Calu3 (cell line): ENCODE measurements around the gene HS6ST2. TPM values are rescaled to one million over a fixed set of nuclear protein-coding genes. Genes with fewer than 3 reads are reported as not detected.

ENCODE experiments used
- BruUV-seq: library from RNA; stranded (reverse); fragments of 400-500 nt; replicated peaks from 2 replicates; lab custom pipeline; 2021; lab: Mats Ljungman, UMichigan
- CTCF ChIA-PET: fragments of 300-600 bp; sonication (Branson Sonifier 250); formaldehyde crosslinking; loops from one replicate; lab custom pipeline; 2022; ENCODE audit warnings: antibody characterized with exemption; lab: Charles Lee
- DNase-seq: peaks from one replicate; pipeline ENCODE4 v3.0.0; 2022
- H3K27ac Mint-ChIP-seq: one replicate; pipeline ENCODE4 v1.8.0; 2022; ENCODE audit warnings: mixed read lengths; ENCODE audit not compliant: unreplicated experiment
- H3K27me3 Mint-ChIP-seq: one replicate; pipeline ENCODE4 v1.8.0; 2022; ENCODE audit warnings: mixed read lengths; ENCODE audit not compliant: unreplicated experiment
- H3K36me3 Mint-ChIP-seq: one replicate; pipeline ENCODE4 v1.8.0; 2022; ENCODE audit warnings: mild to moderate bottlenecking, moderate library complexity, mixed read lengths; ENCODE audit not compliant: insufficient read depth, unreplicated experiment
- H3K4me1 Mint-ChIP-seq: one replicate; pipeline ENCODE4 v1.8.0; 2022; ENCODE audit warnings: mild to moderate bottlenecking, low read depth, mixed read lengths; ENCODE audit not compliant: unreplicated experiment
- H3K4me3 Mint-ChIP-seq: one replicate; pipeline ENCODE4 v1.8.0; 2022; ENCODE audit warnings: mild to moderate bottlenecking, low read depth, moderate library complexity, mixed read lengths; ENCODE audit not compliant: unreplicated experiment
- H3K9me3 Mint-ChIP-seq: one replicate; pipeline ENCODE4 v1.8.0; 2022; ENCODE audit warnings: low read depth, mixed read lengths; ENCODE audit not compliant: unreplicated experiment
- CTCF ChIP-seq: fragments of 200-600 bp; IDR thresholded peaks from one replicate; pipeline ENCODE4 v1.8.0; 2022; ENCODE audit warnings: antibody characterized with exemption; ENCODE audit not compliant: unreplicated experiment
- intact Hi-C: fragments of 100-400 bp; cut with micrococcal nuclease; formaldehyde crosslinking; loops from one replicate; pipeline ENCODE4 v1.10.0; 2022; ENCODE audit not compliant: unreplicated experiment
- total RNA-seq: library from RNA; stranded (reverse); gene quantifications from 2 replicates; pipeline ENCODE4 v1.2.3, GENCODE V29; 2022

HS6ST2 gene
- total RNA-seq, 1 experiment from 2014 or later, result 40.7 TPM

- TF ChIP-seq CTCF, result no peak
- Mint-ChIP-seq H3K27me3 (no peaks in the 10 kb centered on the region), H3K9me3 (no peaks in the 10 kb centered on the region), H3K27ac (no peak overlapping the region), H3K4me1 (peaks cover 39% of the 10 kb centered on the region), H3K36me3 (peaks cover 8% of the 10 kb centered on the region), H3K4me3 (no peak overlapping the region)
- intact Hi-C loops, result no loop called here
- no TSS peak for BruUV-seq
- DNase-seq, result no peak
- CTCF ChIA-PET, result no interaction called here
Observed at GRCh38 chrX:132860200-132860599, 98.2 kb downstream of the HS6ST2 start.

GRCh38 chrX:132858018-132858417 lies 100.4 kb downstream of the HS6ST2 start:
- no TSS peak for BruUV-seq
- Mint-ChIP-seq H3K36me3 (peaks cover 10% of the 10 kb centered on the region), H3K27ac (peak overlapping the region; percentile 40), H3K4me3 (no peak overlapping the region), H3K4me1 (peaks cover 31% of the 10 kb centered on the region), H3K9me3 (no peaks in the 10 kb centered on the region), H3K27me3 (no peaks in the 10 kb centered on the region)
- peak; percentile 3 for DNase-seq
- CTCF ChIA-PET, result no interaction called here
- no peak for TF ChIP-seq CTCF
- intact Hi-C loops, result loop anchor here (5.0 kb wide), 2 partner anchors 84 to 121 kb away; no protein-coding TSS in a partner anchor

GRCh38 chrX:132855780-132856341 lies 102.6 kb downstream of the HS6ST2 start:
- no peaks in the 10 kb centered on the region for H3K27me3 Mint-ChIP-seq
- DNase-seq, result no peak
- H3K27ac Mint-ChIP-seq, result peak overlapping the region; percentile 52
- H3K36me3 Mint-ChIP-seq, result peaks cover 10% of the 10 kb centered on the region
- H3K9me3 Mint-ChIP-seq, result no peaks in the 10 kb centered on the region
- no peak for TF ChIP-seq CTCF
- CTCF ChIA-PET, result interaction anchor here (0.6 kb wide), 1 partner anchor 102 kb away, joined by 3 read pairs; no protein-coding TSS in a partner anchor
- H3K4me3 Mint-ChIP-seq, result peak overlapping the region; percentile 50
- intact Hi-C loops, result loop anchor here (5.0 kb wide), 2 partner anchors 86 to 119 kb away; no protein-coding TSS in a partner anchor
- BruUV-seq, result no TSS peak
- H3K4me1 Mint-ChIP-seq, result peaks cover 31% of the 10 kb centered on the region

- peaks cover 16% of the 10 kb centered on the region for H3K4me1 Mint-ChIP-seq
- H3K27ac Mint-ChIP-seq, result no peak overlapping the region
- no peaks in the 10 kb centered on the region for H3K9me3 Mint-ChIP-seq
- DNase-seq, result no peak
- CTCF ChIA-PET, result no interaction called here
- intact Hi-C loops, result no loop called here
- no peak overlapping the region for H3K4me3 Mint-ChIP-seq
- H3K36me3 Mint-ChIP-seq, result peaks cover 10% of the 10 kb centered on the region
- BruUV-seq, result no TSS peak
- no peaks in the 10 kb centered on the region for H3K27me3 Mint-ChIP-seq
- TF ChIP-seq CTCF, result no peak
Observed at GRCh38 chrX:132853040-132853439, 105.4 kb downstream of the HS6ST2 start.
